HepG2 (cell line): ENCODE measurements around the gene KANK4. TPM values are rescaled to one million over a fixed set of nuclear protein-coding genes. Genes with fewer than 3 reads are reported as not detected.

Source experiments
- CEBPG ChIP-seq: IDR thresholded peaks from 2 replicates; pipeline ENCODE4 v1.6.1; 2016
- FOXA1 ChIP-seq, 2 experiments: fragments of 450-650 bp in 1 of 2; sonication (generic) in 1 of 2; formaldehyde crosslinking in 1 of 2; IDR thresholded peaks; 2 replicates each; pipeline versions ENCODE4 v1.4.0 to v1.6.1; 2016 to 2020; ENCODE audit warnings: missing genetic modification reagents in 1 of 2
- FOXM1 ChIP-seq: sonication (generic); formaldehyde crosslinking; IDR thresholded peaks from 2 replicates; pipeline ENCODE4 v1.5.0; 2020; ENCODE audit warnings: missing genetic modification reagents
- FOXP1 ChIP-seq, 2 experiments: fragments of 450-650 bp in 1 of 2; IDR thresholded peaks; 2 replicates each; pipeline ENCODE4 v1.6.1; 2017 to 2018; ENCODE audit warnings: antibody characterized with exemption in 1 of 2
- GLI4 ChIP-seq: sonication (generic); formaldehyde crosslinking; IDR thresholded peaks from 2 replicates; pipeline ENCODE4 v1.5.1; 2020; ENCODE audit warnings: missing genetic modification reagents, mild to moderate bottlenecking, moderate library complexity, borderline replicate concordance
- GMEB1 ChIP-seq: sonication (generic); formaldehyde crosslinking; IDR thresholded peaks from 2 replicates; pipeline ENCODE4 v1.5.1; 2020; ENCODE audit warnings: missing genetic modification reagents, mild to moderate bottlenecking, borderline replicate concordance
- GTF3A ChIP-seq: sonication (generic); formaldehyde crosslinking; conservative IDR thresholded peaks from 2 replicates; pipeline ENCODE4 v1.4.0; 2020; ENCODE audit warnings: mild to moderate bottlenecking, missing genetic modification reagents
- HMGXB4 ChIP-seq, 2 experiments: sonication (generic) in 1 of 2; formaldehyde crosslinking in 1 of 2; IDR thresholded peaks; 2 replicates each; pipeline versions ENCODE4 v1.4.0 to v1.6.1; 2018 to 2020; ENCODE audit warnings: missing genetic modification reagents in 2 of 2, borderline replicate concordance in 1 of 2, low read depth in 1 of 2, mild to moderate bottlenecking in 1 of 2, missing biosample characterization in 1 of 2
- KDM5A ChIP-seq: fragments of 200-600 bp; sonication (generic); IDR thresholded peaks from 2 replicates; pipeline ENCODE4 v1.7.0; 2018; ENCODE audit warnings: antibody characterized with exemption, mild to moderate bottlenecking, low read length, borderline replicate concordance
- MAFF ChIP-seq: IDR thresholded peaks from 2 replicates; pipeline ENCODE4 v1.6.1; 2011; ENCODE audit warnings: low read depth, low read length, improper control_type of control experiment
- MAFG ChIP-seq: sonication (generic); formaldehyde crosslinking; IDR thresholded peaks from 2 replicates; pipeline ENCODE4 v1.5.1; 2020; ENCODE audit warnings: mild to moderate bottlenecking, missing genetic modification reagents
- MED13 ChIP-seq: sonication (generic); formaldehyde crosslinking; IDR thresholded peaks from 2 replicates; pipeline ENCODE4 v1.5.0; 2020; ENCODE audit warnings: missing genetic modification reagents
- MXI1 ChIP-seq: IDR thresholded peaks from 3 replicates; pipeline ENCODE4 v1.6.1; 2012; ENCODE audit warnings: low read depth, low read length, inconsistent platforms, borderline replicate concordance
- NFIC ChIP-seq: IDR thresholded peaks from 2 replicates; pipeline ENCODE4 v1.6.1; 2012; ENCODE audit warnings: mild to moderate bottlenecking, low read length, inconsistent platforms
- NR2C2 ChIP-seq: sonication (generic); formaldehyde crosslinking; IDR thresholded peaks from 2 replicates; pipeline ENCODE4 v1.4.0; 2020; ENCODE audit warnings: missing genetic modification reagents, mild to moderate bottlenecking, moderate library complexity, borderline replicate concordance
- NR2F1 ChIP-seq, 2 experiments: fragments of 450-650 bp in 1 of 2; formaldehyde crosslinking in 1 of 2; IDR thresholded peaks; 2 replicates each; pipeline versions ENCODE4 v1.5.0 to v1.6.1; 2016 to 2020; ENCODE audit warnings: mild to moderate bottlenecking in 1 of 2, missing compliant biosample characterization in 1 of 2, missing genetic modification reagents in 1 of 2, moderate library complexity in 1 of 2
- PBX2 ChIP-seq: IDR thresholded peaks from 2 replicates; pipeline ENCODE4 v1.6.1; 2016; ENCODE audit warnings: control low read depth
- REXO4 ChIP-seq: sonication (generic); formaldehyde crosslinking; IDR thresholded peaks from 2 replicates; pipeline ENCODE4 v1.8.0; 2022; ENCODE audit warnings: missing genetic modification reagents, mild to moderate bottlenecking, borderline replicate concordance
- SMYD3 ChIP-seq: sonication (generic); formaldehyde crosslinking; IDR thresholded peaks from 2 replicates; pipeline ENCODE4 v1.8.1; 2023; ENCODE audit warnings: mild to moderate bottlenecking, missing genetic modification reagents
- THAP11 ChIP-seq: IDR thresholded peaks from 2 replicates; pipeline ENCODE4 v1.6.1; 2016; ENCODE audit warnings: missing biosample characterization, missing genetic modification reagents
- ZNF317 ChIP-seq: sonication (generic); formaldehyde crosslinking; IDR thresholded peaks from 2 replicates; pipeline ENCODE4 v1.5.0; 2020; ENCODE audit warnings: mild to moderate bottlenecking, missing genetic modification reagents
- ZNF562 ChIP-seq: sonication (generic); formaldehyde crosslinking; IDR thresholded peaks from 2 replicates; pipeline ENCODE4 v1.8.0; 2022; ENCODE audit warnings: missing genetic modification reagents, borderline replicate concordance
- ZNF589 ChIP-seq: sonication (generic); formaldehyde crosslinking; conservative IDR thresholded peaks from 2 replicates; pipeline ENCODE4 v1.8.0; 2022; ENCODE audit warnings: mild to moderate bottlenecking, moderate library complexity, missing genetic modification reagents
- ZNF850 ChIP-seq: sonication (generic); formaldehyde crosslinking; conservative IDR thresholded peaks from 2 replicates; pipeline ENCODE4 v1.9.0; 2021; ENCODE audit warnings: mild to moderate bottlenecking, missing genetic modification reagents
- ZNF883 ChIP-seq: sonication (generic); formaldehyde crosslinking; IDR thresholded peaks from 2 replicates; pipeline ENCODE4 v1.5.1; 2020; ENCODE audit warnings: mild to moderate bottlenecking, missing genetic modification reagents; ENCODE audit errors: not compliant biosample characterization
- polyA plus RNA-seq, 8 experiments: library from polyadenylated mRNA; depleted of rRNA in 3 of 8; stranded (reverse) in 7 of 8; unstranded in 1 of 8; fragments of >200 nt; fragmentation: Illumina TruSeq in 4 of 8; extraction: Trizol in 4 of 8; gene quantifications; 2 replicates each; pipeline versions ENCODE4 v1.2.1 to v1.2.3, GENCODE V29; 2011 to 2016; ENCODE audit warnings: low read depth in 4 of 8, missing spikeins in 1 of 8, mixed read lengths in 1 of 8; ENCODE audit not compliant: insufficient read depth in 1 of 8
- total RNA-seq, 5 experiments: library from RNA; depleted of rRNA; stranded (reverse); fragments of >200 nt; fragmentation: Illumina TruSeq; extraction: Trizol; gene quantifications; 2 replicates each; pipeline ENCODE4 v1.2.3, GENCODE V29; 2016; ENCODE audit warnings: low read depth in 1 of 5

Gene KANK4
- total and polyA plus RNA-seq, 2 of the 13 experiments (the other 11 are each of a cell fraction or from before 2014, with no cell fraction given): 16.1 to 25.7 TPM

- TF ChIP-seq ZNF317 (CRISPR knock-in tag) (no peak), ZNF883 (CRISPR knock-in tag) (no peak), FOXP1 (IDR thresholded peaks at IDR 0.05) (no peak), FOXP1 (CRISPR knock-in tag; IDR thresholded peaks at IDR 0.05) (peak; percentile 63; the same call in 1 of the 2 replicates), SMYD3 (CRISPR knock-in tag) (peak; percentile 61; the same call in 1 of the 2 replicates), MXI1 (no peak), GTF3A (CRISPR knock-in tag) (no peak), MAFG (no peak), NR2F1 (CRISPR knock-in tag; IDR thresholded peaks at IDR 0.05) (peak; percentile 87 to 97), HMGXB4 (CRISPR knock-in tag; IDR thresholded peaks at IDR 0.05; ENCODE audit: borderline replicate concordance in 1 of 2, low read depth in 1 of 2) (no peak), NR2C2 (CRISPR knock-in tag) (peak; percentile 88), ZNF562 (no peak), PBX2 (CRISPR knock-in tag) (no peak), MAFF (peak; percentile 42; the same call in 1 of the 2 replicates), ZNF850 (CRISPR knock-in tag) (no peak), CEBPG (peak; percentile 73), FOXM1 (no peak), GLI4 (CRISPR knock-in tag) (no peak), REXO4 (CRISPR knock-in tag) (no peak), GMEB1 (CRISPR knock-in tag) (0 out of 2 replicates have a peak, but pooled peaks have one; percentile 26), NFIC (peak; percentile 66), FOXA1 (IDR thresholded peaks at IDR 0.05) (no peak), FOXA1 (CRISPR knock-in tag; IDR thresholded peaks at IDR 0.05) (peak; percentile 46), MED13 (CRISPR knock-in tag) (peak; percentile 66; the same call in 1 of the 2 replicates), ZNF589 (CRISPR knock-in tag) (no peak), THAP11 (CRISPR knock-in tag) (peak; percentile 43; the same call in 1 of the 2 replicates), KDM5A (no peak)
These were observed 81.3 kb downstream of the KANK4 start (continued) for GRCh38 chr1:62237950-62238374.
